ENCODE data around the gene PAXIP1. TPM values are rescaled to one million over a fixed set of nuclear protein-coding genes. Genes with fewer than 3 reads are reported as not detected.

The PAXIP1 gene
- total RNA-seq, 2 donors from 2014 or later = 4.4 to 8.6 TPM

DNA sequence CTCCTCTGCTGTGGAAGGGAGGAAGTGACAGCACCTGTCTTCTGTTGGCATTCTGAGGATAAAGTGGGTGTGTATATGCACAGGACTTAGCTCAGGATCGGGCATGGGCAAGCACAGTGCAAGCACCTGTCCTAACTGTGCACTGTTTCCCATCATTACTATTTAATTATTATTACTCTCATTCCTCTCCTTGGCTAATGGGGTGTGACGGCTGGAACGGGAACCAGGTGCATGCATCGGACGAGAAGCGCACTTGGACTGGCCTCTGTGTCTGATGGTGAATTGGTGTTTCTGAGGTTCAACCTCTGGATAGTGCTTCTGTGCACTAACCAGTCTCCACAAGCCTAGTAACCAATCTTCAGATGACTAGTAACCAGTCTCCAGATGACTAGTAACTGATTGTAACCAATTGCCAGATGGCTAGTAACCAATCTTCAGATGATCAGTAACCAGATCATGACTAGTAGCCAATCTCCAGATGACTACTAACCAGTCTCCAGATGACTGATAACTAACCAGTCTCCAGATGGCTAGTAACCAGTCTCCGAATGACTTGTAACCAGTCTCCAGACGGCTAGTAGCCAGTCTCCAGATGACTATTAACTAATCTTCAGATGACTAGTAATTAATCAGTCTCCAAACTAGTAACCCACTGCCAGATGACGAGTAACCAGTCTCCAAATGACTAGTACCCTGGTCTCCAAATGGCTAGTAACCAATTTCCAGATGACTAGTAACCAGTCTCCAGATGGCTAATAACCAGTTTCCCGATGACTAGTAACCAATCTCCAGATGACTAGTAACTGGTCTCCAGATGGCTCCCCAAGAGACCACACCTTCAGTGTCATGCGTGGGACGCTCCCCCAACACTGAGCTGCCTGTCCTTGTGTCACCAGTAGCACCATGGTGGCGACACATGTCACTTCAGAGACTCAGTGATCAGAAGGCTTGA, 85.8 kb downstream of the PAXIP1 start:
- no peaks in the 10 kb centered on the region for H3K9me3 ChIP-seq
- 89 to 90% methylated on average over 13 of the region's 13 CpGs for WGBS, 2 donors
- no peak overlapping the region for H3K27ac ChIP-seq
- H3K36me3 ChIP-seq (replicated peaks in 1 of 2; ENCODE audit: insufficient read depth in 1 of 2, low read depth in 2 of 2) = no peaks in the 10 kb centered on the region
- H3K4me3 ChIP-seq = no peak overlapping the region
- no peak for ATAC-seq
- H3K4me1 ChIP-seq = peaks cover 24% of the 10 kb centered on the region
- DNase-seq = no peak
- TF ChIP-seq POLR2A (IDR thresholded peaks at IDR 0.05) = no peak
- TF ChIP-seq, protein P1, sequence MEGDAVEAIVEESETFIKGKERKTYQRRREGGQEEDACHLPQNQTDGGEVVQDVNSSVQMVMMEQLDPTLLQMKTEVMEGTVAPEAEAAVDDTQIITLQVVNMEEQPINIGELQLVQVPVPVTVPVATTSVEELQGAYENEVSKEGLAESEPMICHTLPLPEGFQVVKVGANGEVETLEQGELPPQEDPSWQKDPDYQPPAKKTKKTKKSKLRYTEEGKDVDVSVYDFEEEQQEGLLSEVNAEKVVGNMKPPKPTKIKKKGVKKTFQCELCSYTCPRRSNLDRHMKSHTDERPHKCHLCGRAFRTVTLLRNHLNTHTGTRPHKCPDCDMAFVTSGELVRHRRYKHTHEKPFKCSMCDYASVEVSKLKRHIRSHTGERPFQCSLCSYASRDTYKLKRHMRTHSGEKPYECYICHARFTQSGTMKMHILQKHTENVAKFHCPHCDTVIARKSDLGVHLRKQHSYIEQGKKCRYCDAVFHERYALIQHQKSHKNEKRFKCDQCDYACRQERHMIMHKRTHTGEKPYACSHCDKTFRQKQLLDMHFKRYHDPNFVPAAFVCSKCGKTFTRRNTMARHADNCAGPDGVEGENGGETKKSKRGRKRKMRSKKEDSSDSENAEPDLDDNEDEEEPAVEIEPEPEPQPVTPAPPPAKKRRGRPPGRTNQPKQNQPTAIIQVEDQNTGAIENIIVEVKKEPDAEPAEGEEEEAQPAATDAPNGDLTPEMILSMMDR (IDR thresholded peaks at IDR 0.05) = no peak
- no peaks in the 10 kb centered on the region for H3K27me3 ChIP-seq
- intact Hi-C loops (cut with DNase I) = loop anchor here (10.0 kb wide), 2 partner anchors 268 to 428 kb away; no protein-coding TSS in a partner anchor

DNA sequence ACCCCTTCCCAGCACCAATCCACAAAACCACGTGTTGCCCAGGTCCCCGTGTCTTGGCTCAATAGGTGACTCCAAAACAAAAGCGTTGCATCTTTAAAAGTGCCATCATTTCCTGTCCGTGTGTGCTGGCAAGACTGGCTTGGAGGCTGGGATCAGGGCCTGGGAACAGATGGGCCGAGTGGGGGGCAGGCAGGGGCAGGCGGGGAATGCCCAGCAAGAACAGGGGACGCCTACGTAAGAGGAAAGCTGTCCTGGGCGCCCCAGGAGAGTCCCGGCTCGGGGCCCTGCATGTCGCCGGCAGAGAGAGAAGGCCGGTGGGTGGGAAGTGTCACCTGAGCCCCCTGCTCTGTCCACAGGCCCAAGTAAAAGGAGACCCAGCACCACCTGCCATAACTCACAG, 86.5 kb downstream of the PAXIP1 start:
- no peak overlapping the region for H3K4me3 ChIP-seq
- intact Hi-C loops (cut with DNase I) = loop anchor here (10.0 kb wide), 2 partner anchors 268 to 428 kb away; no protein-coding TSS in a partner anchor
- TF ChIP-seq, protein P1 (IDR thresholded peaks at IDR 0.05) = no peak
- TF ChIP-seq POLR2A (IDR thresholded peaks at IDR 0.05) = no peak
- H3K27ac ChIP-seq = no peak overlapping the region
- no peaks in the 10 kb centered on the region for H3K27me3 ChIP-seq
- H3K9me3 ChIP-seq = no peaks in the 10 kb centered on the region
- H3K4me1 ChIP-seq = peaks cover 24% of the 10 kb centered on the region
- 80 to 92% methylated on average over 6 to 14 of the region's 14 CpGs for WGBS, 2 donors
- ATAC-seq (no peak), DNase-seq (no peak)
- no peaks in the 10 kb centered on the region for H3K36me3 ChIP-seq (replicated peaks in 1 of 2; ENCODE audit: insufficient read depth in 1 of 2, low read depth in 2 of 2)

DNA sequence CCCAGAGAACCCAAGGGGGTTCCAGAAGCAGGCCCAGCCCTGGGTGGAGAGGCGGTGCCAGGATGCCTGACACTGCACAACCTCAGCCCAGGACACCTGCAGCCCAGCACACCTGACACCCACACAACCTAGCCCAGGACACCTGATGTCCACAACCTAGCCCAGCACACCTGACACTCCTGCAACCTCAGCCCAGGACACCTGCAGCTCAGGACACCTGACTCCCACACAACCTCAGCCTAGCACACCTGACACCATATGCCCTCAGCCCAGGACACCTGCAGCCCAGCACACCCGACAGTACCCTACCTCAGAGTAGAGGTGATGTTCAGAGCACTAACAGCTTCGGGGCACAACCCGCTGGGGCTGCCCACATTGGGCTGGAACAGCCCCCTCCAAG, 87.3 kb downstream of the PAXIP1 start:
- TF ChIP-seq POLR2A (IDR thresholded peaks at IDR 0.05) = no peak
- TF ChIP-seq, protein P1 (IDR thresholded peaks at IDR 0.05) = no peak
- H3K4me3 ChIP-seq = no peak overlapping the region
- no peaks in the 10 kb centered on the region for H3K36me3 ChIP-seq (replicated peaks in 1 of 2; ENCODE audit: insufficient read depth in 1 of 2, low read depth in 2 of 2)
- no peak for ATAC-seq
- peaks cover 0 to 6% (median 0%) of the 10 kb centered on the region in 3 donors for H3K9me3 ChIP-seq
- H3K27me3 ChIP-seq = no peaks in the 10 kb centered on the region
- H3K4me1 ChIP-seq = peaks cover 24% of the 10 kb centered on the region
- intact Hi-C loops (cut with DNase I) = loop anchor here (10.0 kb wide), 2 partner anchors 269 to 429 kb away; no protein-coding TSS in a partner anchor
- no peak overlapping the region for H3K27ac ChIP-seq
- WGBS, 2 donors = 86% methylated on average over 4 of the region's 4 CpGs; no CpG with 5 or more reads in 1 of the 2 donors
- no peak for DNase-seq

DNA sequence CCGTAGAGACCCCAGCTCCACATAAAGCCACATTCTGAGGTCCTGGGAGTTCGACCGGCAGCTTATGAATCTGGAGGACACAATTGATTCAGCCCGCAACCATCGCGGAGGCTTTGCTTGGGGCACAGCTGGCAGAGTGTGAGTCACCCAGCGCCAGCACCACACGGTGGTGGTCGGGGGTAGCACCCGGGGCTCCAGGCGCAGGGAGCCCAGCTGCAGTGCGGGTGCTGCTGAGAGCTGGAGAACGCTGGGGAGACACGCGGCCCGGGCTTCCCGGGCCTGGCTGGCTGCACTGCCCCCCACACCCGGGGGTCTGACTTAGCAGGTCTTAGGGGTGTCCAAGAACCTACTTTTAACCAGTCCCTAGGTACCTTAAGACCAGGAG, 87.9 kb downstream of the PAXIP1 start:
- peaks cover 19% of the 10 kb centered on the region for H3K4me1 ChIP-seq
- 70 to 77% methylated on average over 11 to 18 of the region's 18 CpGs for WGBS, 2 donors
- no peak overlapping the region for H3K27ac ChIP-seq
- no peaks in the 10 kb centered on the region for H3K36me3 ChIP-seq (replicated peaks in 1 of 2; ENCODE audit: insufficient read depth in 1 of 2, low read depth in 2 of 2)
- intact Hi-C loops (cut with DNase I) = loop anchor here (10.0 kb wide), 2 partner anchors 270 to 430 kb away; no protein-coding TSS in a partner anchor
- TF ChIP-seq, protein P1 (IDR thresholded peaks at IDR 0.05) = no peak
- TF ChIP-seq POLR2A (IDR thresholded peaks at IDR 0.05) = no peak
- DNase-seq (no peak), ATAC-seq (no peak)
- peaks cover 0 to 6% (median 0%) of the 10 kb centered on the region in 3 donors for H3K9me3 ChIP-seq
- H3K4me3 ChIP-seq = no peak overlapping the region
- H3K27me3 ChIP-seq = no peaks in the 10 kb centered on the region
